ENCODE measurements around the gene ZSWIM1. TPM values are rescaled to one million over a fixed set of nuclear protein-coding genes. Genes with fewer than 3 reads are reported as not detected.

The ZSWIM1 gene
- total RNA-seq, result 3.6 and 6.9 TPM in 2 replicates

GRCh38 chr20:45880988-45881788, at the start of gene ZSWIM1:
TSS of gene ZSWIM1 (plus strand) at chr20:45881227. CDS start at chr20:45882593, 1,366 bp downstream.
- DNase-seq (ENCODE audit: low read depth), result peak; percentile 98

GRCh38 chr20:45832619-45833018, 48.4 kb upstream of the ZSWIM1 start:
- no peak for DNase-seq (ENCODE audit: low read depth)

- DNase-seq (ENCODE audit: low read depth), result peak; percentile 81
These were observed 47.8 kb upstream of the ZSWIM1 start, which contains the start of gene SNX21 for GRCh38 chr20:45833030-45833882. TSS of gene SNX21 (plus strand) at chr20:45833799. CDS start at chr20:45833920, 121 bp downstream.

DNA sequence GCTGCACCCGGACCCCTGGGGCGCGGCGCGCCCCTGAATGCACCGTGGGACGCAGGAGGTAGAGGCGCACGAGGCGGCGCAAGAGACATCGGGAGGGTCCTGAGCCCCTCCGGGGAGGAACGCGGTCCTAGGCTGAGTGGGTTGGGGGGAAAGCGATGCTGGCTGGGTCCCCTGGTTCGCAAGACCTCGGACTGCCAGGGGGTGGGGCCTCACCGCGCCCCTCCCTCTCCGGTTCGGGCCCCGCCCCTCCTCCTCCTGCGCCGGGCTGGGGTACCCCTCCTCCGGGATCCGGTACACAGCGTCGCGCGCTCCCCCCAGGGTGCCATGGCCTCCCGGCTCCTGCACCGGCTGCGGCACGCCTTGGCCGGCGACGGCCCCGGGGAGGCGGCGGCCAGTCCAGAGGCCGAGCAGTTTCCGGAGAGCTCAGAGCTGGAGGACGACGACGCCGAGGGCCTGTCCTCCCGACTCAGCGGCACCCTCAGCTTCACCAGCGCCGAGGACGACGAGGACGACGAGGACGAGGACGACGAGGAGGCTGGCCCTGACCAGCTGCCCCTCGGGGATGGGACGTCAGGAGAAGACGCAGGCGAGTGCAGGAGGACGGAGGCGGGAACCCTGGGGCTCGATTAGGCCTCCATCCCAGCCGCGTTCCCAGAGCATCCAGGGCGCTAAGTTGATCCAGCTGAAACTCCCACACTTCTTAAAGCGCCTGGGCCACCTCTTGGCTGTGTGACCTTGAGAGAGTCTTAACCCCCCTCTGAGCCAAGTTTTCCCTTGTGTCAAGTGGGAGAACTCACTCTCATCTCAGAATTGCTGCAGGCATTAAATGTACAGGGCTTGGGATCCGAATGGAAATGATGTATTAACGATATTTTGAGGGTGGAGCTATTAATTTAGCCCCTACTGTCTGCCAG, 46.9 kb upstream of the ZSWIM1 start:
- peak; percentile 23 for DNase-seq (ENCODE audit: low read depth)

DNA sequence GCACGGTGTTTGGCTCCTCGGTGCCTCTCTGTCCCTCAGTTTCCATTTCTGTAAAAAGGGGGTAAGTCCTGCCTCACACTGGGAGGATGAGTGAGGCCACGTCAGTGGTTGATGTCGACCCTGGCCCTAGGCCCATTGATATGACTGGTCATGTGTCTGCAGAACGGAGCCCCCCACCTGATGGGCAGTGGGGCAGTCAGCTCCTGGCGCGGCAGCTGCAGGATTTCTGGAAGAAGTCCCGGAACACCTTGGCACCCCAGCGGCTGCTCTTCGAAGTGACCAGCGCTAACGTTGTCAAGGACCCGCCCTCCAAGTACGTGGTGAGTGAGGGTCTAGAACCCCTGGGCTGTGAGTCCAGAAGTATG, 46.2 kb upstream of the ZSWIM1 start:
- DNase-seq (ENCODE audit: low read depth), result no peak

DNA sequence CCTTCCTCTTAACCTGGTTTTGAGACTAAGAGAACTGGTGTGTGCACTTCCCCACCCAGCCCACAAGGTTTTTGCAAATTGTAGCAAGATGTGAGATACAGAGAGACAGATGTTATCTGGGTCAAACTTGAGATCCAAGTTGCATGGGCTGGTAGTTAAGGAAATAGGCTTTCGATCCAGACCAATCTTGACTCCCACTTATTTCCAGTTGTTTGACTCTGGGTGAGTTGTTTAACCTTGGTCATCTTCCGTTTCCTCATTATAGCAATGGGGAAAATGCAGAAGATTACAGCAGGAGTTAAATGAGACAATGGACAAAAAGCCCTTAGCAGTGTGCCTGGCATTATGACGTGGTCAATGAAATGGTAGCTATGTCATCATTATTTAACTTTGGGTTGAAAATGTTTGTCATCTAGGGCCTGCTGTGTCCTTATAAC, 45.7 kb upstream of the ZSWIM1 start:
- no peak for DNase-seq (ENCODE audit: low read depth)

- DNase-seq (ENCODE audit: low read depth), result no peak
These were observed 45.2 kb upstream of the ZSWIM1 start for GRCh38 chr20:45835825-45836224.

DNA sequence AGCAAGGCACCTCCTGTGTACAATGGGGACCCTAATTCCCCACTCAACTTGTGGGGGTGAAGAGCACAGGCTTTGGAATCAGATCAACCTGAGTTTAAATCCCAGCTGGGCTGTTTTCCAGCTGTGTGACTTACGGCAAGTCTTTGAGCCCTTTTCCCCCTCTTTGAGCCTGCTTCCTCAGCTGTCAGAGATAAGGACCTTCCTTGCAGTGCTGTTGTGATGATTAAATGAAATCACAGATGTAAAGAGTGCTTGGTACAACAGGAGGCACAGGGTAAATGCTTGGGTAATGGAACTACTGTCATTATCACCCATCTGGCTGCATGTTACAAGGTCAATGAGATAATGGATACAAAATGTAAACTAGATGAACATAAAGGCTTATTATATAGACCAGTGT, 44.2 kb upstream of the ZSWIM1 start:
- DNase-seq (ENCODE audit: low read depth), result no peak

DNA sequence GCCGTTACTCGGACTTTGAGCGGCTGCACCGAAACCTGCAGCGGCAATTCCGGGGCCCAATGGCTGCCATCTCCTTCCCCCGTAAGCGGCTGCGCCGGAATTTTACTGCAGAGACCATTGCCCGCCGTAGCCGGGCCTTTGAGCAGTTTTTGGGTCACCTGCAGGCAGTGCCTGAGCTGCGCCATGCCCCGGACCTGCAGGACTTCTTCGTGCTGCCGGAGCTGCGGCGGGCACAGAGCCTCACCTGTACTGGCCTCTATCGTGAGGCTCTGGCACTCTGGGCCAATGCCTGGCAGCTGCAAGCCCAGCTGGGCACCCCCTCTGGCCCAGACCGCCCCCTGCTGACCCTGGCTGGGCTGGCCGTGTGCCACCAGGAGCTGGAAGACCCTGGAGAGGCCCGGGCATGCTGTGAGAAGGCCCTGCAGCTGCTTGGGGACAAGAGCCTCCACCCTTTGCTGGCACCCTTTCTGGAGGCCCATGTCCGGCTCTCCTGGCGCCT, 40.3 kb upstream of the ZSWIM1 start:
- DNase-seq (ENCODE audit: low read depth), result no peak

DNA sequence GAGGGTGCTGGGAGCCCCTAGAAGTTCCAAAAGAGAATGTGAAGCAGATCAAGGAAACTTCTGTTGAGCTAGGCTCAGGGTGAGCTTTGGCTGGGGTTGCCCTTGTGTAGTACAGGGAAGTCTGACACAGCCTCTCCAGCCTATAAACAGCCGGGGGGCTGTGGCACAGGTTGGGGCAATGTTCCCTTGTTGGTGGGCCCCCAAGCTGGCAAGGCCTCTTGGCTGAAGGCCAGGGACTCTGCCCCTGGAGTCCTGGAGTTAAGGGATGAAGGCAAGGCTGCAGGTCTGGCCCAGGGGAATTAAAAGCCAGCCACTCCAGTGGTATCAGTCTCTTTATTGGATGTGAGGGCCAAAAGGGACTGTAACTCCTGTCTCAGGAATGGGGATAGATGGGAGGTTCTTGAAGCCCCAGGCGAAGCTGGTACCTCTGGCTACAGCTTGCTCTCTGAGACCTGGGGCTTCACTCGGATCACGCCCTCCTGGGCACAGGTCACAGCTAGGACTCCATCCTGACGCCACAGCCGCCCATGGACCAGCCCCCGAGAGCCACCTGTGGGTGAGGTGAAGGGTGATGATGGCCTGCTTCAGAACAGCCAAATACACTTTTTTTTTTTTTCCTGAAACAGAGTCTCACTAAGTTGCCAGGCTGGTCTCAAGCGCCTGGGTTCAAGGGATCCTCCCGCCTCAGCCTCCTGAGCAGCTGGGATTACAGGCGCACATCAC, 39.5 kb upstream of the ZSWIM1 start:
- DNase-seq (ENCODE audit: low read depth), result no peak

DNA sequence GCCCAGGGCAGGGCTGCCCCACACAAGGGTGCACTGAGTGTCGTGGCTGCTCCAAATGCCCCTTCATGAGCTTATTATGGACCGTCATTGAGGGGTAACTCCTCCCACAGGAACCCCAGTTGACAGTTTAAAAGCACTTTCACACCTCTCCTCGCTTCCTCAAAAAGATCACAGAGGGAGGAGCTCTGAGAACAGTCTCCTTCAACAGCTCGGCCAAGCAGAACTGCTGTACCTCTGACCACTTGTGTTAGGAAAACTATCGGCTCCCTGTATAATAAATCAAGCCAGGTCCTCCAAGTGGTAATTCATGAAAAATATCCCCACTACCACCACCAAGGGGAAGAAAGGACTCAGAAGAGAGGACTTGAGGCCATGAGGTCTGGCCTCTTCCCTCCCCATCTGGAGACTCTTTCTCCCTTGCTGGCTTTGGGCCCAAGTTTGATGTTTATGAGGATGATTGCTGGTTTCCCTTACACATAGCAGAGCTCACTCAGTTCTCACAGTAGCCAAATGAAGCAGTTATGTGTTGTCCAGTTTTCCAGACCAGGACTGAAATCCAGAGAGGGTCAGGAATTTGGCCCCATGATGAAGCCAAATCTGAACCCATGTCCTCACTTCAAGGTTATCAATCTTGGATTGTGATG, 38.7 kb upstream of the ZSWIM1 start:
- no peak for DNase-seq (ENCODE audit: low read depth)

DNA sequence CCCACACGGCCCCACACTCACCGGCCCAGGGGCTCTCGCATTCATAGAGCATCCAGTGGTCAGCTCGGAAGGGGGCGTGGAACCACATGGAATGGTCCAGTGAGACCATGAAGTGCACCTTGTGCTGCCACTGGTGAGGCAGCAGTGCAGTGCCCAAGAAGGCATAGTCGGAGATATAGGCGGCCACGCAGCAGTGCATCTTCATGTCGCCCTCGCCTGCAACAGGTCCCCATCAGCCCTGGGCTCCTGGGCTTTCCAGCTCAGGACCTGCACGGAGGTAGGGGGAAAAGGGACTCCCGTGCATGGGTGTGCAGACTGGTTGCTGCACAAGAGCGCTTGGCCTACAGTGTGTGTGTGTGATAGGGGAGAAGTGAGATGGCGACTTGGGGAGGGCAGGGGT, 37.5 kb upstream of the ZSWIM1 start:
- no peak for DNase-seq (ENCODE audit: low read depth)

DNA sequence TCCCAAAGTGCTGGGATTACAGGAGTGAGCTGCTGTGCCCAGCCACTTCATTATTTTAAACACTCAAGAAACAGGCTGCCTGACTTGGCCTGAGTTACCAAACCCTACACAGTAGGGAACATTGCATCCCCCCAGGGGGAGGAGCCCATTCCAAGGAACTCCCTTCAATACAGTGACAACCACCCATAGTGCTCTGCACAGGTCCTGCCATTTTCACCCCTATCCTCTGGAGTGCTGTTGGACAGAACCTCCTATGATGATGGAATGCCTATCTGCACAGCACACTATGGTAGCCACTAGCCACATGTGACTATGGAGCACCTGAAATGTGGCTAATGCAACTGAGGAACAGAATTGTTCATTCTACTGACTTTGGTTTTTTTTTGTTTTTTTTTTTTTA, 35.6 kb upstream of the ZSWIM1 start:
- no peak for DNase-seq (ENCODE audit: low read depth)

DNA sequence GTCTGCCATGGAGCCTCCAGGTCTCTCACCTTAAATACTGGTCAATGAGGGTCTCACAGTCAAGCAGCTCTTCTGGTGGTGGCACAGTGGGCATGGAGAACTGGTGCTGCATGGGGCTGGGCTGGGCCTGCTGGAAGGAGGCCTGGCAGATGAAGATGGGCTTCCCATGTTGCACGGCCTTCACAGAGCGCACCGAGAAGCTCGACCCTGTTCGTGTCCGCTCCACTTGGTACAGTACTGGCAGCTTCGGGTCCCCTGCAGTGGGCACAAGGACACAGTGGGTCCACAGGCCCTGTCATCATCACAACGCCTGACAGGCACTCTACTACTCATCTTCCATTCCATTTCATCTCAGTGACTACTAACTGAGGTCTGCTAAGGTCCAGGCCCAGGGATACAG, 32.6 kb upstream of the ZSWIM1 start:
- no peak for DNase-seq (ENCODE audit: low read depth)

- DNase-seq (ENCODE audit: low read depth), result no peak
These were observed 32.0 kb upstream of the ZSWIM1 start for GRCh38 chr20:45848969-45849582.

- no peak for DNase-seq (ENCODE audit: low read depth)
These were observed 30.8 kb upstream of the ZSWIM1 start for GRCh38 chr20:45850238-45850637.

GRCh38 chr20:45850926-45851325, 30.1 kb upstream of the ZSWIM1 start:
- DNase-seq (ENCODE audit: low read depth), result no peak

- peak; percentile 71 for DNase-seq (ENCODE audit: low read depth)
These were observed 29.5 kb upstream of the ZSWIM1 start for GRCh38 chr20:45851501-45851900.

GRCh38 chr20:45852326-45852725, 28.7 kb upstream of the ZSWIM1 start:
- DNase-seq (ENCODE audit: low read depth), result no peak

DNA sequence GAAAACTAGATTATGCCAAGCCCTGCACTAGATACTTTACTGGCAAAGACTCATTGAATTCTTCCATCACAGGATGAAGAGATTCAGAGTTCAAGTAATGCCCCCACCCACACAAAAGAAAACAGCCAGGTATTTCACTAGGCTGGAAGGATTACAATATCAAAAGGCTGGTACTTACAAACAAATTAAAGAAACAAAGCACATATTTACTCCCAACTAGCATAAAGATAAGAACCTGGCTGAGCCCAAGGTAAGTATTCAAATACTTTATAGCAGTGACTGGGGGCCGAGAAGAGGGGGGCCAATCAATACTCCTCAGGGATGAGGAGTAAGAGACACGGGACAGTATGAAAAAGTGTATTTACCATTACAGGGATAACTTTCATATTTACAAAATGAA, 27.5 kb upstream of the ZSWIM1 start:
- no peak for DNase-seq (ENCODE audit: low read depth)

Measured in renal cortical epithelial cell (primary cell).